Lower leg skin (tissue), 4 donors: ENCODE data around the gene FRRS1. TPM values are rescaled to one million over a fixed set of nuclear protein-coding genes. Genes with fewer than 3 reads are reported as not detected.

Experiments
- DNase-seq, 2 donors: peaks; one replicate each; pipeline ENCODE4 v3.0.0-alpha.2; 2019; ENCODE audit warnings: low spot score in 2 of 2
- H3K4me3 ChIP-seq: fragments of 200-600 bp; sonication (generic); 2 replicates; pipeline ENCODE4 v1.5.1; 2017; ENCODE audit warnings: mild to moderate bottlenecking, low read depth; ENCODE audit not compliant: poor library complexity, severe bottlenecking
- POLR2A ChIP-seq, 2 donors: fragments of 450-650 bp; IDR thresholded peaks; one replicate each; pipeline ENCODE4 v1.6.1; 2016 to 2017; ENCODE audit warnings: antibody characterized with exemption in 2 of 2, mild to moderate bottlenecking in 1 of 2, moderate library complexity in 1 of 2
- WGBS, 2 donors: methylation state at CpG; one replicate each; pipeline ENCODE4 v1.1.5; 2018; 5-methylcytosine and 5-hydroxymethylcytosine counted together
- intact Hi-C: fragments of 100-400 bp; cut with DNase I; formaldehyde crosslinking; loops from one replicate; pipeline ENCODE4 v1.15.0; 2023; ENCODE audit warnings: low total_unique reads
- total RNA-seq, 4 donors: library from RNA; depleted of rRNA; stranded (reverse); fragments of >200 nt; gene quantifications; one replicate each; pipeline ENCODE4 v1.1.0, GENCODE V29; 2016
- TF ChIP-seq, protein P1 (sequence below), 3 donors: fragments of 450-650 bp; IDR thresholded peaks; one replicate each; pipeline ENCODE4 v1.5.1; 2016; ENCODE audit warnings: antibody characterized with exemption in 3 of 3, mild to moderate bottlenecking in 3 of 3, moderate library complexity in 2 of 3

The FRRS1 gene
- total RNA-seq, 4 donors from 2014 or later = 25.0 to 37.1 (median 28.2) TPM

DNA sequence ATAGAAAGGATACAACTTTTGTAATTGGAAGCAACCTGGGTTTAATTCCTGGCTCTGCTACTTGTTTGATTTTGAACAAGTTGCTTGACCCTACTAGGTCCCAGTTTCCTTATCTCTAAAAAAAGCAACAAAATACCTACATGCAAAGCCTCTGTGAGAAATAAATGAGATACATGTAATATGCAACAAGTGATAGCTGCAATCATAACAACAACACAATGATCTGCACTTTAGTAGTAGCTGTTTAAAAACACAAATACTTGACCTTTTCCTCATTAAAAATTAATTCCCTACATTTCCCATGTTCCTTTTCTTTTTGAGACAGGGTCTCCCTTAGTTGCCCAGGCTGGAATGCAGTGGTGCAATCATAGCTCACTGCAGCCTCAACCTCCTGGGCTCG, 40.0 kb downstream of the FRRS1 start:
- H3K4me3 ChIP-seq = no peak overlapping the region
- intact Hi-C loops = no loop called here
- TF ChIP-seq, protein P1, sequence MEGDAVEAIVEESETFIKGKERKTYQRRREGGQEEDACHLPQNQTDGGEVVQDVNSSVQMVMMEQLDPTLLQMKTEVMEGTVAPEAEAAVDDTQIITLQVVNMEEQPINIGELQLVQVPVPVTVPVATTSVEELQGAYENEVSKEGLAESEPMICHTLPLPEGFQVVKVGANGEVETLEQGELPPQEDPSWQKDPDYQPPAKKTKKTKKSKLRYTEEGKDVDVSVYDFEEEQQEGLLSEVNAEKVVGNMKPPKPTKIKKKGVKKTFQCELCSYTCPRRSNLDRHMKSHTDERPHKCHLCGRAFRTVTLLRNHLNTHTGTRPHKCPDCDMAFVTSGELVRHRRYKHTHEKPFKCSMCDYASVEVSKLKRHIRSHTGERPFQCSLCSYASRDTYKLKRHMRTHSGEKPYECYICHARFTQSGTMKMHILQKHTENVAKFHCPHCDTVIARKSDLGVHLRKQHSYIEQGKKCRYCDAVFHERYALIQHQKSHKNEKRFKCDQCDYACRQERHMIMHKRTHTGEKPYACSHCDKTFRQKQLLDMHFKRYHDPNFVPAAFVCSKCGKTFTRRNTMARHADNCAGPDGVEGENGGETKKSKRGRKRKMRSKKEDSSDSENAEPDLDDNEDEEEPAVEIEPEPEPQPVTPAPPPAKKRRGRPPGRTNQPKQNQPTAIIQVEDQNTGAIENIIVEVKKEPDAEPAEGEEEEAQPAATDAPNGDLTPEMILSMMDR (IDR thresholded peaks at IDR 0.05) = no peak
- no peak for TF ChIP-seq POLR2A (IDR thresholded peaks at IDR 0.05)
- DNase-seq = no peak
- 85 to 100% methylated on average over 1 of the region's 1 CpG for WGBS, 2 donors

DNA sequence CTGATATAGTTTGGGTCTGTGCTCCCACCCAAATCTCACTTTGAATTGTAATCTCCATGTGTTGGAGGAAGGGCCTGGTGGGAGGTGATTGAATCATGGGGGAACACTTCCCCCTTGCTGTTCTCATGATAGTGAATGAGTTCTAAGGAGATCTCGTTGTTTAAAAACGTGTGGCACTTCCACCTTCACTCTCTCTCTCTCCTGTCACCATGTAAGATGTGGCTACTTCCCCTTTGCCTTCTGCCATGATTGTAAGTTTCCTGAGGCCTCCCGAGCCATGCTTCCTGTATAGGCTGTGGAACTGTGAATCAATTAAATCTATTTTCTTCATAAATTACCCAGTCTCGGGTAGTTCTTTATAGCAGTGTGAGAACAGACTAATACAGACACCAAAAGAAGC, 40.4 kb downstream of the FRRS1 start:
- 67 to 72% methylated on average over 4 of the region's 4 CpGs for WGBS, 2 donors
- no peak for TF ChIP-seq POLR2A (IDR thresholded peaks at IDR 0.05)
- TF ChIP-seq, protein P1 (IDR thresholded peaks at IDR 0.05) = no peak

DNA sequence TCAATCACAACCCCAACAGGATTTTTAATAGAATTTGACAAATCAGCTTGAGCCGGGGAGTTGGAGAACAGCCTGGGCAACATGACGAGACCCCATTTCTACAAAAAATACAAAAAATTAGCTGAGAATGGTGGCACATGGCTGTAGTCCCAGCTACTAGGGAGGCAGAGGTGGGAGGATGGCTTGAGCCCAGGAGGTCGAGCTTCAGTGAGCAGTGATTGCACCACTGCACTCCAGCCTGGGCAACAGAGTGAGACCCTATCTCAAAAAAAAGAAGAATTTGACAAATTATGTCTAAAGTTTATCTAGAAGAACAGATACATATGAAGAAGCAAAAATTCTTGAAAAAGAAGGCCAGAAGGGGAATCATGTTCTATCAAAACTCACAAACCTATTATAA, 43.2 kb downstream of the FRRS1 start:
- intact Hi-C loops = no loop called here
- no peak for TF ChIP-seq POLR2A (IDR thresholded peaks at IDR 0.05)
- TF ChIP-seq, protein P1 (IDR thresholded peaks at IDR 0.05) = no peak
- WGBS, 2 donors = 87 to 97% methylated on average over 3 of the region's 3 CpGs
- DNase-seq = no peak
- no peak overlapping the region for H3K4me3 ChIP-seq

More for the DNA sequence above, 40.4 kb downstream of the FRRS1 start:
- no peak for DNase-seq
- H3K4me3 ChIP-seq = no peak overlapping the region
- intact Hi-C loops = no loop called here

DNA sequence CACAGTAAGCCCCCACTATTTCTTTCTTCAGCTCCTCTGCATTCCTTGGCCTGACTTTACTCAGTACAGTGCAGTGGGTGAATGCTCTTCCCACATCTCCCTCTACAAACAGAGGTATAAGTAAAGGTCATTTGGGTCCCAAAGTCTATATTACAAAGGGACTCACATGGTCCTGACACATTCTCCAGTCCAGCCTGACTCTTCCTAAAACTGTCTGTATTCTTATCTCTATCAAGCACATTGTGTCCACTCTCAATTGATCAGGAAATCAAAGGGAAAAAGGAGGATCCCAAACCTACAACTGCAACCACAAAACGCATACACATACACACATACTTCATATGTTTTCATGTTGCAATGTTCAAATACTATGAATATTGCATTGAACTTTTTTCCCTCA, 49.4 kb downstream of the FRRS1 start:
- DNase-seq = no peak
- no peak overlapping the region for H3K4me3 ChIP-seq
- intact Hi-C loops = no loop called here
- WGBS, 2 donors = 95 to 96% methylated on average over 1 of the region's 1 CpG
- TF ChIP-seq, protein P1 (IDR thresholded peaks at IDR 0.05) = no peak

DNA sequence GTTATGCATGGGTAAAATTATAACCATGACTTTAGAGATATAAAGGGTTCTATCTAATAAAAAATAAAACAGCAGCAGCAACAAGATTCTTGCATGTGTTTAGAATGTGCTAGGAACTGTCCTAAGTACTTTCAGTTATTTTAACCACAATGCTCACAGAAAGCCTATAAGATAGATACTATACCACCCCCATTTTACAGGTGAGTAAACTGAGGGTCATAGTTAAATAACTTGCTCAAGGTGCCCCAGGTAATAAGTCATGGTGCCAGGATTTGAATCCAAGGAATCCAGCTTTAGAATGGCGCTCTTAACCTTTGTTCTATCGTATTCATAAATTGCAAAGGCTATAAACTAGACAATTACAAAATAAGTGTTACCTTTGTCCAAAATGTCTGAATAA, 53.4 kb downstream of the FRRS1 start:
- WGBS, 2 donors = 94 to 96% methylated on average over 2 of the region's 2 CpGs
- no peak for DNase-seq
- intact Hi-C loops = loop anchor here (5.0 kb wide), 1 partner anchor 531 kb away; no protein-coding TSS in a partner anchor
- no peak overlapping the region for H3K4me3 ChIP-seq
- TF ChIP-seq, protein P1 (IDR thresholded peaks at IDR 0.05) = no peak
- TF ChIP-seq POLR2A (IDR thresholded peaks at IDR 0.05) = no peak

DNA sequence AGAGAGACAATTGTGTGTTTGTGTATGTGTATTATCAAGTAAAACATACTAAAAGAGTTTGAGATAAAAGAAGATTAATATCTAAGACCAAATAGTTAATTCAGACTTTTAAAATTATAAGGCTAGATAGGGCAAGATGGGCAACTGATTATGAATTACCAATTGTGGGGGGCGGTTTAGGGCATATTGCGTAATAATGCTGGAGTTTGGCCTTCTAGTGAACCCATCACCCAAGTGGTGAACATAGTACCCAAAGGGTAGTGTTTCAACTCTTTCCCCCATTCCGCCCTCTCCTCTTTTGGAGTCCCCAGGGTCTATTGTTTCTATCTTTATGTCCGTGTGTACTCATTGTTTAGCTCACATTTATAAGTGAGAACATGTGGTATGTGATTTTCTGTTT, 55.4 kb downstream of the FRRS1 start:
- DNase-seq = no peak
- TF ChIP-seq POLR2A (IDR thresholded peaks at IDR 0.05) = no peak
- TF ChIP-seq, protein P1 (IDR thresholded peaks at IDR 0.05) = no peak
- H3K4me3 ChIP-seq = no peak overlapping the region
- 89% methylated on average over 4 of the region's 4 CpGs for WGBS, 2 donors
- intact Hi-C loops = loop anchor here (5.0 kb wide), 1 partner anchor 529 kb away; no protein-coding TSS in a partner anchor
